GM23248 (cell line): Measurements from ENCODE around the gene CYREN. TPM values are rescaled to one million over a fixed set of nuclear protein-coding genes. Genes with fewer than 3 reads are reported as not detected.
"Not testable (repeated sequence)": the region's sequence is repeated elsewhere in the genome, so short reads cannot be mapped to it uniquely, and the experiment has no call there.

Experiments
- DNase-seq: peaks from one replicate; pipeline ENCODE4 v3.0.0-alpha.2; 2015
- H2AFZ ChIP-seq: fragments of 200-600 bp; sonication (generic); 2 replicates; pipeline ENCODE4 v1.6.1; 2016; ENCODE audit warnings: antibody characterized with exemption
- H3F3A ChIP-seq: fragments of 200-600 bp; sonication (generic); 2 replicates; pipeline ENCODE4 v1.6.1; 2016; ENCODE audit warnings: mild to moderate bottlenecking, antibody characterized with exemption, mixed run types; ENCODE audit not compliant: insufficient read depth
- H3K27ac ChIP-seq: fragments of 200-600 bp; sonication (generic); 2 replicates; pipeline ENCODE4 v1.5.1; 2016; ENCODE audit warnings: mild to moderate bottlenecking
- H3K27me3 ChIP-seq: fragments of 200-600 bp; sonication (generic); replicated peaks from 2 replicates; pipeline ENCODE4 v1.6.1; 2016; ENCODE audit warnings: mild to moderate bottlenecking; ENCODE audit not compliant: insufficient read depth
- H3K36me3 ChIP-seq: fragments of 200-600 bp; sonication (generic); 2 replicates; pipeline ENCODE4 v1.6.1; 2016; ENCODE audit warnings: low read depth, mild to moderate bottlenecking
- H3K4me1 ChIP-seq: fragments of 200-600 bp; sonication (generic); 2 replicates; pipeline ENCODE4 v1.6.1; 2016; ENCODE audit warnings: mild to moderate bottlenecking; ENCODE audit not compliant: insufficient read depth
- H3K4me2 ChIP-seq: fragments of 200-600 bp; sonication (generic); one replicate; pipeline ENCODE4 v1.6.1; 2016; ENCODE audit warnings: mild to moderate bottlenecking; ENCODE audit not compliant: unreplicated experiment
- H3K4me3 ChIP-seq: fragments of 200-600 bp; sonication (generic); 2 replicates; pipeline ENCODE4 v1.5.1; 2016; ENCODE audit warnings: mild to moderate bottlenecking
- H3K79me2 ChIP-seq: fragments of 200-600 bp; sonication (generic); 2 replicates; pipeline ENCODE4 v1.6.1; 2016; ENCODE audit warnings: mild to moderate bottlenecking; ENCODE audit not compliant: insufficient read depth
- H3K9ac ChIP-seq: fragments of 200-600 bp; sonication (generic); 2 replicates; pipeline ENCODE4 v1.6.1; 2016; ENCODE audit warnings: mild to moderate bottlenecking
- H3K9me2 ChIP-seq: fragments of 200-600 bp; sonication (generic); 2 replicates; pipeline ENCODE4 v1.6.1; 2016; ENCODE audit warnings: mixed run types, mild to moderate bottlenecking, moderate library complexity; ENCODE audit not compliant: insufficient read depth
- H3K9me3 ChIP-seq: fragments of 200-600 bp; sonication (generic); one replicate; pipeline ENCODE4 v1.6.1; 2017; ENCODE audit warnings: low read depth
- H4K20me1 ChIP-seq: fragments of 200-600 bp; sonication (generic); 2 replicates; pipeline ENCODE4 v1.6.0; 2016; ENCODE audit not compliant: insufficient read depth
- EZH2 ChIP-seq: fragments of 200-600 bp; sonication (generic); IDR thresholded peaks from 2 replicates; pipeline ENCODE4 v1.6.1; 2018; ENCODE audit warnings: antibody characterized with exemption, mild to moderate bottlenecking; ENCODE audit not compliant: insufficient read depth, poor library complexity, severe bottlenecking
- EZH2phosphoT487 ChIP-seq: fragments of 200-600 bp; sonication (generic); IDR thresholded peaks from 2 replicates; pipeline ENCODE4 v1.6.1; 2018; ENCODE audit warnings: antibody characterized with exemption, moderate library complexity, mild to moderate bottlenecking, low read depth; ENCODE audit not compliant: insufficient read depth
- WGBS, 2 experiments: methylation state at CpG; one replicate each; pipeline ENCODE4 v1.1.6; 2015 to 2017; ENCODE audit warnings: low lambda C conversion rate in 2 of 2, low coverage in 1 of 2; ENCODE audit errors: missing lambda C conversion rate in 2 of 2; 5-methylcytosine and 5-hydroxymethylcytosine counted together
- in situ Hi-C: fragments of 300-500 bp; cut with MboI; formaldehyde crosslinking; loops from 2 replicates; pipeline ENCODE4 v1.15.0; 2020
- polyA plus RNA-seq: library from polyadenylated mRNA; unstranded; fragments of >200 nt; fragmentation: Nextera tagmentation; extraction: Ambion mirVana; gene quantifications from 2 replicates; pipeline ENCODE4 v1.2.1, GENCODE V29; 2016
- total RNA-seq: library from RNA; depleted of rRNA; stranded (reverse); fragments of >200 nt; shearing (Covaris generic); gene quantifications from 2 replicates; pipeline ENCODE4 v1.2.3, GENCODE V29; 2014

The CYREN gene
- total and polyA plus RNA-seq, 2 experiments from 2014 or later: 38.3 to 40.4 TPM

- Histone ChIP-seq H3K4me3 (no peak overlapping the region), H3K79me2 (no peaks in the 10 kb centered on the region), H4K20me1 (no peaks in the 10 kb centered on the region), H3K9me3 (no peaks in the 10 kb centered on the region), H3K36me3 (no peaks in the 10 kb centered on the region), H3K9ac (no peak overlapping the region), H3K4me2 (no peak overlapping the region), H3K27me3 (no peaks in the 10 kb centered on the region), H3K9me2 (no peaks in the 10 kb centered on the region), H3K4me1 (peaks cover 12% of the 10 kb centered on the region), H3F3A (peaks cover under 1% of the 10 kb centered on the region; the same call in 1 of the 2 replicates), H3K27ac (no peak overlapping the region), H2AFZ (no peak overlapping the region)
- in situ Hi-C loops: loop anchor here (25.0 kb wide), 1 partner anchor 513 kb away; no protein-coding TSS in a partner anchor
- TF ChIP-seq EZH2phosphoT487 (no peak), EZH2 (no peak)
- WGBS, 2 experiments: 91 to 92% methylated on average over 7 of the region's 7 CpGs
- DNase-seq: no peak
Observed at GRCh38 chr7:135174941-135175340, 4.4 kb upstream of the CYREN start.

- H3K4me3 ChIP-seq, DNase-seq, H3K36me3 ChIP-seq, H2AFZ ChIP-seq, in situ Hi-C loops, H3K9ac ChIP-seq, H3K9me3 ChIP-seq, H3K4me2 ChIP-seq, H4K20me1 ChIP-seq, H3K79me2 ChIP-seq, H3K27ac ChIP-seq, H3K27me3 ChIP-seq, H3K9me2 ChIP-seq: not testable (repeated sequence)
- H3F3A ChIP-seq: peaks cover 11% of the 10 kb centered on the region
- H3K4me1 ChIP-seq: peaks cover 18% of the 10 kb centered on the region
- WGBS, 2 experiments: 61 to 62% methylated on average over 4 of the region's 4 CpGs
Observed at GRCh38 chr7:135173916-135174315, 3.4 kb upstream of the CYREN start.

- Histone ChIP-seq H3F3A (peaks cover 14% of the 10 kb centered on the region), H3K27ac (peak overlapping the region; percentile 92), H3K9ac (peak overlapping the region; percentile 84), H3K4me2 (peak overlapping the region; percentile 83), H2AFZ (peak overlapping the region; percentile 95), H3K79me2 (peaks cover 29% of the 10 kb centered on the region), H3K4me1 (peaks cover 25% of the 10 kb centered on the region)
- H3K27me3 ChIP-seq, H4K20me1 ChIP-seq, H3K4me3 ChIP-seq, H3K9me2 ChIP-seq, H3K9me3 ChIP-seq, H3K36me3 ChIP-seq, in situ Hi-C loops: not testable (repeated sequence)
- peak; percentile 61 for DNase-seq
- WGBS, 2 experiments: 27 to 32% methylated on average over 19 of the region's 19 CpGs
Observed at GRCh38 chr7:135171581-135172291, 1.2 kb upstream of the CYREN start.

DNA sequence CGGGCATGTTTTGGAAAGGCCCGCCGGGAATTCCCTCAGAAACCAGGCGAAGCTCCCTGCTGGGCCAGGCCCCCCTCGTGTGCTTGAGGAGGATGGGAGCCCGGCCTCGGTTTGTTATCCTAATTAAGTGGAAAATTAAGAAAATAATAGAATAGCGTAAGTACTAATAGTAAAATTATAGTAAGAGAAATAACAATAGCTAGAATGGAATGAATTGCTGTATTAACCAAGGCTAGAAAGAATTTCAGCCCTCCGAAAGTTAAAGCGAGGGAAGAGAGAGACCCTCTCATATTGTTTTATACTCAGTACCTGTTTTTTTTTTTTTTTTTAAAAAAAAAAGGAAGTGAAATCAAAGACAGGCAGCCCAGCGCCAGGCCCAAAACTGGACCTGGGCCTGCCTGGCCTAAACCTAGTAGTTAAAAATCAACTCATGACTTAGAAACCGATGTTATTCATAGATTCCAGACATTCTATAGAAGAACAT is 533 bp upstream of the CYREN start:
- Histone ChIP-seq H3K4me1 (peaks cover 25% of the 10 kb centered on the region), H3K4me2 (peak overlapping the region; percentile 83), H2AFZ (peak overlapping the region; percentile 95), H3K4me3 (peak overlapping the region; percentile 84), H3K79me2 (peaks cover 30% of the 10 kb centered on the region), H3K27ac (peak overlapping the region; percentile 92), H3F3A (peaks cover 14% of the 10 kb centered on the region), H3K9ac (peak overlapping the region; percentile 84)
- DNase-seq: peak; percentile 6
- H3K9me3 ChIP-seq, H4K20me1 ChIP-seq, H3K9me2 ChIP-seq, H3K27me3 ChIP-seq, in situ Hi-C loops, H3K36me3 ChIP-seq: not testable (repeated sequence)
- 23 to 28% methylated on average over 12 of the region's 12 CpGs for WGBS, 2 experiments

- Histone ChIP-seq H3F3A (peaks cover 14% of the 10 kb centered on the region), H3K9me3 (no peaks in the 10 kb centered on the region), H2AFZ (peak overlapping the region; percentile 95), H4K20me1 (no peaks in the 10 kb centered on the region), H3K27ac (peak overlapping the region; percentile 92), H3K4me1 (peaks cover 25% of the 10 kb centered on the region), H3K36me3 (peaks cover 7% of the 10 kb centered on the region; the same call in 1 of the 2 replicates), H3K27me3 (no peaks in the 10 kb centered on the region), H3K9me2 (no peaks in the 10 kb centered on the region), H3K79me2 (peaks cover 30% of the 10 kb centered on the region), H3K4me3 (peak overlapping the region; percentile 84), H3K4me2 (peak overlapping the region; percentile 83), H3K9ac (peak overlapping the region; percentile 84)
- no peak for DNase-seq
- in situ Hi-C loops: no loop called here
- 1 to 2% methylated on average over 17 of the region's 17 CpGs for WGBS, 2 experiments
- TF ChIP-seq EZH2: no peak
- TF ChIP-seq EZH2phosphoT487: no peak
Observed at GRCh38 chr7:135169964-135170273, 588 bp downstream of the CYREN start.
